GM12873 (cell line): ENCODE measurements around the gene CENPL.

Source experiments
- CTCF ChIP-seq: IDR thresholded peaks from 2 replicates; pipeline ENCODE4 v1.5.1; 2012; ENCODE audit warnings: low read depth, mild to moderate bottlenecking, moderate library complexity, low read length, control low read depth; ENCODE audit not compliant: insufficient read depth; ENCODE audit errors: missing control alignments

Gene CENPL, protein sequence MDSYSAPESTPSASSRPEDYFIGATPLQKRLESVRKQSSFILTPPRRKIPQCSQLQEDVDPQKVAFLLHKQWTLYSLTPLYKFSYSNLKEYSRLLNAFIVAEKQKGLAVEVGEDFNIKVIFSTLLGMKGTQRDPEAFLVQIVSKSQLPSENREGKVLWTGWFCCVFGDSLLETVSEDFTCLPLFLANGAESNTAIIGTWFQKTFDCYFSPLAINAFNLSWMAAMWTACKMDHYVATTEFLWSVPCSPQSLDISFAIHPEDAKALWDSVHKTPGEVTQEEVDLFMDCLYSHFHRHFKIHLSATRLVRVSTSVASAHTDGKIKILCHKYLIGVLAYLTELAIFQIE

GRCh38 chr1:173824315-173825081 is at the start of gene CENPL, which contains the start of gene DARS2:
Gene CENPL (minus strand): TSS chr1:173824883. CDS start chr1:173811299, 13,584 bp downstream.
Gene DARS2 (plus strand): TSS chr1:173824673. CDS start chr1:173825230, 557 bp downstream.
- TF ChIP-seq CTCF = no peak

GRCh38 chr1:173871500-173871899 is 46.8 kb upstream of the CENPL start:
- no peak for TF ChIP-seq CTCF

DNA sequence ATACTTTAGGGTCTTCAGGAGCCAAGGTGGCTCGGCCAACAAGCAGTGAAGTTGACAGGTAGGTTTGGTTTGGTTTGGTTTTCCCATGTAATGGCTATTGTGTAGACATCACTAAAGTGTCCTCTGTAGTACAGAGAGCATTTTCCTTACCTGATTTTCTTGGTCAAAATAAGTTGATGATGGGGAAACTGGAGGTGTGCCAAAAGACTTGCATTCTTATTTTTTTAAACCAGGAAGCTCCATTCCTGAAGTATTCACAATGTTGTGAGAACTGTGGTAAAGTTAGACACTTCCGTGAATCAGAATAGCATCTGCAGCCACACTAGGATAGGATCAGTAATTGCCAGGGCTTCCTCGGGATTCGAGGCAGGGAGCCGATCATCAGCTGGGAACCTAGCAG is 46.4 kb upstream of the CENPL start:
- peak; percentile 17 for TF ChIP-seq CTCF

- peak; percentile 3 for TF ChIP-seq CTCF
Observed at GRCh38 chr1:173870252-173871075, 45.8 kb upstream of the CENPL start.

DNA sequence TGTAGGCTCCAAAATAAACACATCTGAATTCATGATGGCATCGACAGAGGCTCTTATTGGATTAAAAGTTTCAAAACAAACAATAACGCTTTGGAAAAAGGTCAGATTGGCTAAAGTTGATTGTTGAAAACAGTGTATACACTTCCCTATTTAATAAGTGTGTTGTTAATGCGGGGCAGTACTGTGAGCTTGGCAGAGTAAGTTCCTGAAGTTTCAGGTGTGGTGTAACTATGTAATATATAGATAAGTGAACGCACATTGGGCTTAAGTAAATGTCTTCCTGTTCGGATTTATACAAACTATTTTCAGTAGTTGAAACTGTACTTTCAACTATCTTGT is 44.3 kb upstream of the CENPL start:
- TF ChIP-seq CTCF = no peak

GRCh38 chr1:173868266-173869020 is 43.8 kb upstream of the CENPL start, which contains the start of gene ZBTB37:
Gene ZBTB37 (plus strand): TSS chr1:173868380. CDS start chr1:173870226, 1,846 bp downstream.
- TF ChIP-seq CTCF = no peak
